ENCODE results near the gene FTO.

Gene FTO

GRCh38 chr16:53985861-53986260 lies 281.9 kb downstream of the FTO start:
- Histone ChIP-seq H3K9me3 (no peaks in the 10 kb centered on the region), H3K36me3 (no peaks in the 10 kb centered on the region), H3K4me3 (no peak overlapping the region), H3K27ac (no peak overlapping the region), H3K27me3 (no peaks in the 10 kb centered on the region), H3K4me1 (no peaks in the 10 kb centered on the region)
- no peak for DNase-seq
- no peak for TF ChIP-seq CTCF (IDR thresholded peaks at IDR 0.05)
- intact Hi-C loops (cut with DNase I; ENCODE audit: low total_unique reads) = no loop called here

- H3K27ac ChIP-seq = no peak overlapping the region
- H3K4me3 ChIP-seq = no peak overlapping the region
- intact Hi-C loops (cut with DNase I; ENCODE audit: low total_unique reads) = no loop called here
- H3K9me3 ChIP-seq = no peaks in the 10 kb centered on the region
- no peak for TF ChIP-seq CTCF (IDR thresholded peaks at IDR 0.05)
- H3K27me3 ChIP-seq = no peaks in the 10 kb centered on the region
- H3K36me3 ChIP-seq = no peaks in the 10 kb centered on the region
- peaks cover 0 to 6% (median under 1%) of the 10 kb centered on the region in 4 donors for H3K4me1 ChIP-seq
- DNase-seq = no peak
Measured at GRCh38 chr16:53986793-53987192, 282.8 kb downstream of the FTO start.

GRCh38 chr16:53988136-53988535 lies 284.2 kb downstream of the FTO start:
- Histone ChIP-seq H3K27me3 (no peaks in the 10 kb centered on the region), H3K9me3 (no peaks in the 10 kb centered on the region), H3K36me3 (no peaks in the 10 kb centered on the region), H3K27ac (no peak overlapping the region), H3K4me3 (no peak overlapping the region), H3K4me1 (peaks cover 0 to 8% (median 3%) of the 10 kb centered on the region in 4 donors)
- TF ChIP-seq CTCF (IDR thresholded peaks at IDR 0.05) = no peak
- no peak for DNase-seq
- intact Hi-C loops (cut with DNase I; ENCODE audit: low total_unique reads) = no loop called here

- Histone ChIP-seq H3K9me3 (no peaks in the 10 kb centered on the region), H3K27ac (no peak overlapping the region), H3K4me3 (no peak overlapping the region), H3K4me1 (peaks cover 0 to 8% (median 3%) of the 10 kb centered on the region in 4 donors), H3K27me3 (no peaks in the 10 kb centered on the region), H3K36me3 (no peaks in the 10 kb centered on the region)
- TF ChIP-seq CTCF (IDR thresholded peaks at IDR 0.05) = no peak
- no peak for DNase-seq
- intact Hi-C loops (cut with DNase I; ENCODE audit: low total_unique reads) = no loop called here
Measured at GRCh38 chr16:53989597-53989996, 285.6 kb downstream of the FTO start.

- Histone ChIP-seq H3K27me3 (no peaks in the 10 kb centered on the region), H3K9me3 (no peaks in the 10 kb centered on the region), H3K27ac (no peak overlapping the region), H3K4me3 (no peak overlapping the region), H3K4me1 (peaks cover 0 to 8% (median 3%) of the 10 kb centered on the region in 4 donors), H3K36me3 (no peaks in the 10 kb centered on the region)
- intact Hi-C loops (cut with DNase I; ENCODE audit: low total_unique reads) = no loop called here
- no peak for TF ChIP-seq CTCF (IDR thresholded peaks at IDR 0.05)
- DNase-seq = no peak
Measured at GRCh38 chr16:53991754-53992378, 287.9 kb downstream of the FTO start.

- no peaks in the 10 kb centered on the region for H3K36me3 ChIP-seq
- no peak overlapping the region for H3K4me3 ChIP-seq
- intact Hi-C loops (cut with DNase I; ENCODE audit: low total_unique reads) = no loop called here
- no peak for DNase-seq
- no peak overlapping the region for H3K27ac ChIP-seq
- H3K9me3 ChIP-seq = no peaks in the 10 kb centered on the region
- H3K27me3 ChIP-seq = no peaks in the 10 kb centered on the region
- H3K4me1 ChIP-seq = peaks cover 0 to 18% (median 8%) of the 10 kb centered on the region in 4 donors
- TF ChIP-seq CTCF (IDR thresholded peaks at IDR 0.05) = no peak
Measured at GRCh38 chr16:53995378-53995777, 291.4 kb downstream of the FTO start.
